GM10266 (cell line): ENCODE results near the gene ZBTB18.

Experiments used
- DNase-seq: peaks from one replicate; pipeline ENCODE4 v3.0.0; 2012; ENCODE audit errors: extremely low spot score
- CTCF ChIP-seq: IDR thresholded peaks from 2 replicates; pipeline ENCODE4 v1.5.1; 2012; ENCODE audit warnings: mild to moderate bottlenecking, low read depth; ENCODE audit not compliant: control insufficient read depth, insufficient read depth; ENCODE audit errors: missing control alignments

The ZBTB18 gene

GRCh38 chr1:244022864-244023440 is 28.1 kb upstream of the ZBTB18 start:
- TF ChIP-seq CTCF, result no peak
- no peak for DNase-seq

GRCh38 chr1:244027491-244028145 is 23.5 kb upstream of the ZBTB18 start:
- DNase-seq, result no peak
- no peak for TF ChIP-seq CTCF

GRCh38 chr1:244028701-244029100 is 22.4 kb upstream of the ZBTB18 start:
- TF ChIP-seq CTCF, result no peak
- DNase-seq, result no peak

GRCh38 chr1:244029124-244029523 is 22.0 kb upstream of the ZBTB18 start:
- DNase-seq, result no peak
- no peak for TF ChIP-seq CTCF

DNA sequence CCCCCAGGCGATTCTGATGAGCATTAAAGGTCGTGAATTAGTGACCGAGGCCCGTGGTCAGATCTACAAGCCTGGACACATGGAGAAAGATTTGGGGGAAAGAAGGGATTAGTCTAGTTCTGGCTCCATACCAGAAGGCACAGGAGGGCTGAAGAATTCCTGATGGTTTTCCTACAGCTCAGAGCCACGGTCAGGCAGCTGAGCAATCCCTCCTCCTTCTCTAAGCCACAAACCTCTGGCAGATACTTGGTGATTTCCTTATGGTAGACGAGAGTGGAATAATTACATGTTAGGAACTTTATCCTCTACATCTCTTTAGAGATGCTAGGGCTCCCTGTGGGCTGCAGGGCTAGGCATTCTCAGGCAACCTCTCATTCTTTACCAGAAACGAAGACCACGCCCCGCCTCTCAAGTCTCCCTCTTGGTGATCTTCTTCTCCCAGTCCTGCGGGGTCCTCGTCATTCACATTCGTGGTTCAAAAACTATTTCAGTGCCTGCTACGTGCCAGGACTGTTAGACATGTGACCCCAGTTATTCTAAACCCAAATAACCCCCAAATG is 20.5 kb upstream of the ZBTB18 start:
- DNase-seq, result no peak
- no peak for TF ChIP-seq CTCF

- no peak for TF ChIP-seq CTCF
- no peak for DNase-seq
Measured at GRCh38 chr1:244035358-244035757, 15.7 kb upstream of the ZBTB18 start.

DNA sequence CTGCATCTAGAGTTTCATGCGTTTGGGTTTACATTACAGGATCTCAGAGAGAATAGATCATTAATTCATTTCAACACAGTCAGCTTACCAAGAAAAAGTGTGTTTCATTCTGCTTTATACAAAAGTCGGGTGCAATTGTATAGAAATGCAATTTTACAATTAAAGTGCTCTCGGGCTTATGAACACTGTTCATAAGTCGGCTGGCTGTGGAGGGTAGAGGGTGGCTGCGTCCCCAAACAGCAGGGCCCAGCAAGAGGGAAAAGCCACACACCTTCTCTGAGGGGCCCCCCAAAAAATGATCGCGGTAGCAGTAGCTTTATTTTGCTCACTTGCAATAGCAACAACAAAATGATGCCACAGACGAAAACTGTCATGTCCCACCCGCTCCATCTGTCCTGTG is 13.8 kb upstream of the ZBTB18 start:
- no peak for DNase-seq

More for the DNA sequence above, 13.8 kb upstream of the ZBTB18 start:
- TF ChIP-seq CTCF, result no peak
